SK-N-SH (cell line): ENCODE data around the gene CYFIP2. TPM values are rescaled to one million over a fixed set of nuclear protein-coding genes. Genes with fewer than 3 reads are reported as not detected.

Experiments
- CTCF ChIA-PET: fragments of 300-600, 350-600 bp; formaldehyde crosslinking; extraction: SDS; loops from one replicate; lab custom pipeline; 2021; lab: Yijun Ruan, JAX
- POLR2A ChIA-PET: fragments of 350-600 bp; sonication (Branson Sonifier 250); formaldehyde crosslinking; extraction: SDS; loops from one replicate; lab custom pipeline; 2020; ENCODE audit warnings: antibody characterized with exemption, inconsistent platforms; lab: Yijun Ruan, JAX
- DNase-seq: peaks from one replicate; pipeline ENCODE4 v3.0.0; 2012
- H2AFZ ChIP-seq: fragments of 200-600 bp; sonication (generic); 2 replicates; pipeline ENCODE4 v1.8.1; 2016; ENCODE audit warnings: antibody characterized with exemption, mild to moderate bottlenecking, low read depth
- H3F3A ChIP-seq: fragments of 200-600 bp; sonication (generic); replicated peaks from 2 replicates; pipeline ENCODE3; 2016; ENCODE audit warnings: antibody characterized with exemption, mild to moderate bottlenecking; ENCODE audit not compliant: insufficient read depth
- H3K27ac ChIP-seq, 2 experiments: fragments of 200-500 bp in 1 of 2; fragments of 200-600 bp in 1 of 2; sonication (Bioruptor generic) in 1 of 2; sonication (generic), shearing (Covaris generic) in 1 of 2; 2 replicates each; pipeline versions ENCODE4 v1.5.1 to v1.6.1; 2014 to 2016; ENCODE audit warnings: low read depth in 2 of 2, inconsistent platforms in 1 of 2, low read length in 1 of 2, mild to moderate bottlenecking in 1 of 2, mixed read lengths in 1 of 2
- H3K27me3 ChIP-seq: fragments of 200-600 bp; sonication (generic), shearing (Covaris generic); 2 replicates; pipeline ENCODE4 v1.6.1; 2016; ENCODE audit warnings: mixed run types; ENCODE audit not compliant: insufficient read depth
- H3K36me3 ChIP-seq, 2 experiments: fragments of 200-500 bp in 1 of 2; fragments of 200-600 bp in 1 of 2; sonication (Bioruptor generic) in 1 of 2; sonication (generic) in 1 of 2; replicated peaks in 1 of 2; 2 replicates each; pipeline versions ENCODE3 to v1.5.1; 2014 to 2016; ENCODE audit warnings: low read length in 1 of 2, mild to moderate bottlenecking in 1 of 2; ENCODE audit not compliant: insufficient read depth in 2 of 2, control insufficient read depth in 1 of 2
- H3K4me1 ChIP-seq, 2 experiments: fragments of 200-500 bp in 1 of 2; fragments of 200-600 bp in 1 of 2; sonication (Bioruptor generic) in 1 of 2; sonication (generic), shearing (Covaris generic) in 1 of 2; 2 replicates each; pipeline versions ENCODE4 v1.5.1 to v1.6.1; 2014 to 2016; ENCODE audit warnings: low read depth in 1 of 2, low read length in 1 of 2, mixed run types in 1 of 2; ENCODE audit not compliant: insufficient read depth in 2 of 2, control insufficient read depth in 1 of 2
- H3K4me2 ChIP-seq: fragments of 200-600 bp; sonication (generic), shearing (Covaris generic); 2 replicates; pipeline ENCODE4 v1.6.1; 2017; ENCODE audit warnings: mixed run types
- H3K4me3 ChIP-seq, 2 experiments: fragments of 200-500 bp in 1 of 2; fragments of 200-600 bp in 1 of 2; sonication (Bioruptor generic) in 1 of 2; sonication (generic), shearing (Covaris generic) in 1 of 2; 2 replicates each; pipeline versions ENCODE4 v1.5.1 to v1.8.1; 2014 to 2016; ENCODE audit warnings: low read depth in 2 of 2, inconsistent platforms in 1 of 2, low read length in 1 of 2, mild to moderate bottlenecking in 1 of 2, mixed read lengths in 1 of 2, moderate library complexity in 1 of 2
- H3K79me2 ChIP-seq: fragments of 200-600 bp; sonication (generic); 2 replicates; pipeline ENCODE4 v1.8.1; 2017; ENCODE audit warnings: mild to moderate bottlenecking; ENCODE audit not compliant: insufficient read depth
- H3K9ac ChIP-seq: fragments of 200-600 bp; sonication (generic); 2 replicates; pipeline ENCODE4 v1.6.1; 2017; ENCODE audit warnings: mixed run types
- H3K9me2 ChIP-seq: fragments of 200-600 bp; sonication (generic); 2 replicates; pipeline ENCODE4 v1.6.1; 2017; ENCODE audit warnings: mixed run types
- H3K9me3 ChIP-seq: fragments of 200-600 bp; sonication (generic); 2 replicates; pipeline ENCODE4 v1.6.1; 2017; ENCODE audit warnings: mixed run types, mild to moderate bottlenecking, moderate library complexity
- H4K20me1 ChIP-seq: fragments of 200-600 bp; sonication (generic); 2 replicates; pipeline ENCODE4 v1.6.1; 2017; ENCODE audit warnings: mild to moderate bottlenecking, mixed run types; ENCODE audit not compliant: insufficient read depth
- CHD2 ChIP-seq: fragments of 150-350 bp; IDR thresholded peaks from 2 replicates; pipeline ENCODE4 v1.6.1; 2018; ENCODE audit warnings: low read length; ENCODE audit not compliant: partially characterized antibody
- CTCF ChIP-seq: fragments of 200-600 bp; sonication (generic); IDR thresholded peaks from 2 replicates; pipeline ENCODE4 v1.6.1; 2017; ENCODE audit warnings: antibody characterized with exemption, mild to moderate bottlenecking, moderate library complexity
- GATA2 ChIP-seq: sonication (generic); formaldehyde crosslinking; IDR thresholded peaks from 2 replicates; pipeline ENCODE4 v1.5.0; 2020; ENCODE audit warnings: mild to moderate bottlenecking, missing genetic modification reagents
- PBX3 ChIP-seq: IDR thresholded peaks from 2 replicates; pipeline ENCODE4; 2012
- RAD21 ChIP-seq: IDR thresholded peaks from 2 replicates; pipeline ENCODE4 v1.6.1; 2012; ENCODE audit warnings: mild to moderate bottlenecking, low read length
- REST ChIP-seq: IDR thresholded peaks from 2 replicates; pipeline ENCODE4 v1.6.1; 2012; ENCODE audit warnings: mild to moderate bottlenecking, low read depth, low read length, moderate library complexity
- RFX5 ChIP-seq: IDR thresholded peaks from 2 replicates; pipeline ENCODE4 v1.6.1; 2012; ENCODE audit warnings: mild to moderate bottlenecking, improper control_type of control experiment, low read length
- SIN3A ChIP-seq: IDR thresholded peaks from 2 replicates; pipeline ENCODE4 v1.6.1; 2012; ENCODE audit warnings: low read depth, mild to moderate bottlenecking, low read length, moderate library complexity, borderline replicate concordance
- USF1 ChIP-seq: IDR thresholded peaks from 2 replicates; pipeline ENCODE4 v1.4.0; 2012; ENCODE audit warnings: low read depth, borderline replicate concordance
- WGBS: methylation state at CpG from one replicate; pipeline ENCODE4 v1.1.6; 2017; ENCODE audit warnings: low lambda C conversion rate; 5-methylcytosine and 5-hydroxymethylcytosine counted together
- polyA plus RNA-seq, 3 experiments: library from polyadenylated mRNA; depleted of rRNA; stranded (reverse); fragments of >200 nt; gene quantifications; 2 replicates each; pipeline ENCODE4 v1.2.3, GENCODE V29; 2012

The CYFIP2 gene
- polyA plus RNA-seq, 1 of the 3 experiments (the other 2 are of a cell fraction), result 20.1 TPM

- Histone ChIP-seq H3K36me3 (peaks cover 4 to 13% of the 10 kb centered on the region in 2 experiments), H3K4me2 (no peak overlapping the region), H4K20me1 (no peaks in the 10 kb centered on the region), H3K79me2 (no peaks in the 10 kb centered on the region), H3K9ac (no peak overlapping the region), H3K27me3 (no peaks in the 10 kb centered on the region), H3K4me3 (no peak overlapping the region), H3F3A (peaks cover 5% of the 10 kb centered on the region), H3K9me2 (no peaks in the 10 kb centered on the region), H3K4me1 (peaks cover 5 to 6% of the 10 kb centered on the region in 2 experiments), H3K27ac (peak overlapping the region in 1 of 2 experiments; percentile 9; a peak in 2 of 4 replicates), H2AFZ (no peak overlapping the region), H3K9me3 (no peaks in the 10 kb centered on the region)
- CTCF ChIA-PET, result interaction anchor here (0.8 to 1.3 kb wide), 3 partner anchors 14 to 104 kb away, joined by 3 to 4 read pairs (median 3); no protein-coding TSS in a partner anchor
- WGBS, result 76% methylated on average over 4 of the region's 4 CpGs
- POLR2A ChIA-PET, result no interaction called here
- TF ChIP-seq USF1 (no peak), SIN3A (no peak), REST (no peak)
- no peak for DNase-seq
These were observed 106.5 kb downstream of the CYFIP2 start for GRCh38 chr5:157372472-157372822.

- Histone ChIP-seq H3K27ac (no peak overlapping the region), H3K36me3 (peaks cover 0 to 18% of the 10 kb centered on the region in 2 experiments), H3K9ac (no peak overlapping the region), H4K20me1 (no peaks in the 10 kb centered on the region), H2AFZ (no peak overlapping the region), H3K79me2 (peaks cover 29% of the 10 kb centered on the region), H3K9me3 (no peaks in the 10 kb centered on the region), H3K27me3 (no peaks in the 10 kb centered on the region), H3F3A (peaks cover 6% of the 10 kb centered on the region), H3K4me2 (no peak overlapping the region), H3K4me1 (peaks cover 6 to 23% of the 10 kb centered on the region in 2 experiments), H3K4me3 (no peak overlapping the region), H3K9me2 (no peaks in the 10 kb centered on the region)
- TF ChIP-seq RFX5 (no peak), GATA2 (CRISPR knock-in tag) (no peak), RAD21 (0 out of 2 replicates have a peak, but pooled peaks have one; percentile 3), PBX3 (no peak), CHD2 (no peak), CTCF (peak; percentile 11; the same call in 1 of the 2 replicates)
- POLR2A ChIA-PET, result no interaction called here
- WGBS, result 83% methylated on average over 6 of the region's 6 CpGs
- no peak for DNase-seq
- CTCF ChIA-PET, result interaction anchor here (1.2 to 1.4 kb wide), 3 partner anchors 98 to 365 kb away, joined by 3 to 5 read pairs (median 5); partner anchors contain the start of gene LSM11
These were observed 112.6 kb downstream of the CYFIP2 start for GRCh38 chr5:157378509-157378908.
